ENCODE results near the gene CSE1L. TPM values are rescaled to one million over a fixed set of nuclear protein-coding genes. Genes with fewer than 3 reads are reported as not detected.

The CSE1L gene
- total and polyA plus RNA-seq, 2 experiments from 2014 or later: 163 to 326 TPM

- TF ChIP-seq ETS1 (IDR thresholded peaks at IDR 0.05) (no peak), EZH2phosphoT487 (IDR thresholded peaks at IDR 0.05; ENCODE audit: unreplicated experiment) (no peak), POLR2AphosphoS5 (IDR thresholded peaks at IDR 0.05; ENCODE audit: low read depth) (no peak), ZNF331 (CRISPR knock-in tag; IDR thresholded peaks at IDR 0.05; ENCODE audit: low read depth) (no peak), STAT1 (IDR thresholded peaks at IDR 0.05; ENCODE audit: unreplicated experiment) (no peak), EZH2 (IDR thresholded peaks at IDR 0.05; ENCODE audit: low read depth, unreplicated experiment) (no peak)
Measured at GRCh38 chr20:49118307-49118706, 72.2 kb downstream of the CSE1L start (continued).

- peaks cover 81% of the 10 kb centered on the region for H3K36me3 Mint-ChIP-seq (ENCODE audit: low read depth)
- no peak for DNase-seq (ENCODE audit: low spot score)
- Histone ChIP-seq H3K27ac (ENCODE audit: low read depth) (0 out of 2 replicates have a peak overlapping the region, but pooled peaks have one; percentile 26), H2AFZ (no peak overlapping the region), H4K20me1 (replicated peaks; ENCODE audit: insufficient read depth) (peaks cover 14% of the 10 kb centered on the region), H3K4me1 (ENCODE audit: insufficient read depth) (no peaks in the 10 kb centered on the region), H3K27me3 (ENCODE audit: insufficient read depth) (no peaks in the 10 kb centered on the region), H3K4me3 (no peak overlapping the region), H3K36me3 (ENCODE audit: insufficient read depth) (peaks cover 70% of the 10 kb centered on the region), H3K79me2 (replicated peaks; ENCODE audit: insufficient read depth) (0 out of 2 replicates have a peak, but pooled peaks cover 5% of the 10 kb centered on the region), H3K9me2 (ENCODE audit: insufficient read depth) (no peaks in the 10 kb centered on the region), H3F3A (replicated peaks; ENCODE audit: low read depth) (peaks cover 3% of the 10 kb centered on the region; the same call in 1 of the 2 replicates), H3K4me2 (no peak overlapping the region)
- no peaks in the 10 kb centered on the region for H3K9me3 Mint-ChIP-seq
- no peaks in the 10 kb centered on the region for H3K27me3 Mint-ChIP-seq (ENCODE audit: insufficient read depth, low read depth, poor library complexity)
- TF ChIP-seq REST (IDR thresholded peaks at IDR 0.05; ENCODE audit: unreplicated experiment) (no peak), JUNB (IDR thresholded peaks at IDR 0.05; ENCODE audit: unreplicated experiment) (no peak), ZNF331 (CRISPR knock-in tag; IDR thresholded peaks at IDR 0.05; ENCODE audit: low read depth) (no peak), EZH2phosphoT487 (IDR thresholded peaks at IDR 0.05; ENCODE audit: unreplicated experiment) (no peak), ZNF114 (CRISPR knock-in tag; IDR thresholded peaks at IDR 0.05) (no peak), EZH2 (IDR thresholded peaks at IDR 0.05; ENCODE audit: low read depth, unreplicated experiment) (no peak), NANOG (IDR thresholded peaks at IDR 0.05; ENCODE audit: borderline replicate concordance) (no peak)
- TF ChIP-seq, protein P1, sequence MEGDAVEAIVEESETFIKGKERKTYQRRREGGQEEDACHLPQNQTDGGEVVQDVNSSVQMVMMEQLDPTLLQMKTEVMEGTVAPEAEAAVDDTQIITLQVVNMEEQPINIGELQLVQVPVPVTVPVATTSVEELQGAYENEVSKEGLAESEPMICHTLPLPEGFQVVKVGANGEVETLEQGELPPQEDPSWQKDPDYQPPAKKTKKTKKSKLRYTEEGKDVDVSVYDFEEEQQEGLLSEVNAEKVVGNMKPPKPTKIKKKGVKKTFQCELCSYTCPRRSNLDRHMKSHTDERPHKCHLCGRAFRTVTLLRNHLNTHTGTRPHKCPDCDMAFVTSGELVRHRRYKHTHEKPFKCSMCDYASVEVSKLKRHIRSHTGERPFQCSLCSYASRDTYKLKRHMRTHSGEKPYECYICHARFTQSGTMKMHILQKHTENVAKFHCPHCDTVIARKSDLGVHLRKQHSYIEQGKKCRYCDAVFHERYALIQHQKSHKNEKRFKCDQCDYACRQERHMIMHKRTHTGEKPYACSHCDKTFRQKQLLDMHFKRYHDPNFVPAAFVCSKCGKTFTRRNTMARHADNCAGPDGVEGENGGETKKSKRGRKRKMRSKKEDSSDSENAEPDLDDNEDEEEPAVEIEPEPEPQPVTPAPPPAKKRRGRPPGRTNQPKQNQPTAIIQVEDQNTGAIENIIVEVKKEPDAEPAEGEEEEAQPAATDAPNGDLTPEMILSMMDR (conservative IDR thresholded peaks at IDR 0.05; ENCODE audit: low read depth in 2 of 2): no peak
- TF ChIP-seq, protein P2, sequence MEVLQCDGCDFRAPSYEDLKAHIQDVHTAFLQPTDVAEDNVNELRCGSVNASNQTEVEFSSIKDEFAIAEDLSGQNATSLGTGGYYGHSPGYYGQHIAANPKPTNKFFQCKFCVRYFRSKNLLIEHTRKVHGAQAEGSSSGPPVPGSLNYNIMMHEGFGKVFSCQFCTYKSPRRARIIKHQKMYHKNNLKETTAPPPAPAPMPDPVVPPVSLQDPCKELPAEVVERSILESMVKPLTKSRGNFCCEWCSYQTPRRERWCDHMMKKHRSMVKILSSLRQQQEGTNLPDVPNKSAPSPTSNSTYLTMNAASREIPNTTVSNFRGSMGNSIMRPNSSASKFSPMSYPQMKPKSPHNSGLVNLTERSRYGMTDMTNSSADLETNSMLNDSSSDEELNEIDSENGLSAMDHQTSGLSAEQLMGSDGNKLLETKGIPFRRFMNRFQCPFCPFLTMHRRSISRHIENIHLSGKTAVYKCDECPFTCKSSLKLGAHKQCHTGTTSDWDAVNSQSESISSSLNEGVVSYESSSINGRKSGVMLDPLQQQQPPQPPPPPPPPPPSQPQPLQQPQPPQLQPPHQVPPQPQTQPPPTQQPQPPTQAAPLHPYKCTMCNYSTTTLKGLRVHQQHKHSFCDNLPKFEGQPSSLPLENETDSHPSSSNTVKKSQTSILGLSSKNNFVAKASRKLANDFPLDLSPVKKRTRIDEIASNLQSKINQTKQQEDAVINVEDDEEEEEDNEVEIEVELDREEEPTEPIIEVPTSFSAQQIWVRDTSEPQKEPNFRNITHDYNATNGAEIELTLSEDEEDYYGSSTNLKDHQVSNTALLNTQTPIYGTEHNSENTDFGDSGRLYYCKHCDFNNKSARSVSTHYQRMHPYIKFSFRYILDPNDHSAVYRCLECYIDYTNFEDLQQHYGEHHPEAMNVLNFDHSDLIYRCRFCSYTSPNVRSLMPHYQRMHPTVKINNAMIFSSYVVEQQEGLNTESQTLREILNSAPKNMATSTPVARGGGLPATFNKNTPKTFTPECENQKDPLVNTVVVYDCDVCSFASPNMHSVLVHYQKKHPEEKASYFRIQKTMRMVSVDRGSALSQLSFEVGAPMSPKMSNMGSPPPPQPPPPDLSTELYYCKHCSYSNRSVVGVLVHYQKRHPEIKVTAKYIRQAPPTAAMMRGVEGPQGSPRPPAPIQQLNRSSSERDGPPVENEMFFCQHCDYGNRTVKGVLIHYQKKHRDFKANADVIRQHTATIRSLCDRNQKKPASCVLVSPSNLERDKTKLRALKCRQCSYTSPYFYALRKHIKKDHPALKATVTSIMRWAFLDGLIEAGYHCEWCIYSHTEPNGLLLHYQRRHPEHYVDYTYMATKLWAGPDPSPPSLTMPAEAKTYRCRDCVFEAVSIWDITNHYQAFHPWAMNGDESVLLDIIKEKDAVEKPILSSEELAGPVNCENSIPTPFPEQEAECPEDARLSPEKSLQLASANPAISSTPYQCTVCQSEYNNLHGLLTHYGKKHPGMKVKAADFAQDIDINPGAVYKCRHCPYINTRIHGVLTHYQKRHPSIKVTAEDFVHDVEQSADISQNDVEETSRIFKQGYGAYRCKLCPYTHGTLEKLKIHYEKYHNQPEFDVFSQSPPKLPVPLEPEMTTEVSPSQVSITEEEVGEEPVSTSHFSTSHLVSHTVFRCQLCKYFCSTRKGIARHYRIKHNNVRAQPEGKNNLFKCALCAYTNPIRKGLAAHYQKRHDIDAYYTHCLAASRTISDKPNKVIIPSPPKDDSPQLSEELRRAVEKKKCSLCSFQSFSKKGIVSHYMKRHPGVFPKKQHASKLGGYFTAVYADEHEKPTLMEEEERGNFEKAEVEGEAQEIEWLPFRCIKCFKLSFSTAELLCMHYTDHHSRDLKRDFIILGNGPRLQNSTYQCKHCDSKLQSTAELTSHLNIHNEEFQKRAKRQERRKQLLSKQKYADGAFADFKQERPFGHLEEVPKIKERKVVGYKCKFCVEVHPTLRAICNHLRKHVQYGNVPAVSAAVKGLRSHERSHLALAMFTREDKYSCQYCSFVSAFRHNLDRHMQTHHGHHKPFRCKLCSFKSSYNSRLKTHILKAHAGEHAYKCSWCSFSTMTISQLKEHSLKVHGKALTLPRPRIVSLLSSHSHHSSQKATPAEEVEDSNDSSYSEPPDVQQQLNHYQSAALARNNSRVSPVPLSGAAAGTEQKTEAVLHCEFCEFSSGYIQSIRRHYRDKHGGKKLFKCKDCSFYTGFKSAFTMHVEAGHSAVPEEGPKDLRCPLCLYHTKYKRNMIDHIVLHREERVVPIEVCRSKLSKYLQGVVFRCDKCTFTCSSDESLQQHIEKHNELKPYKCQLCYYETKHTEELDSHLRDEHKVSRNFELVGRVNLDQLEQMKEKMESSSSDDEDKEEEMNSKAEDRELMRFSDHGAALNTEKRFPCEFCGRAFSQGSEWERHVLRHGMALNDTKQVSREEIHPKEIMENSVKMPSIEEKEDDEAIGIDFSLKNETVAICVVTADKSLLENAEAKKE (CRISPR knock-in tag; IDR thresholded peaks at IDR 0.05): no peak
- no peak for ATAC-seq
- no peaks in the 10 kb centered on the region for H3K4me1 Mint-ChIP-seq
- H3K27ac Mint-ChIP-seq: no peak overlapping the region
- no peak overlapping the region for H3K4me3 Mint-ChIP-seq
Measured at GRCh38 chr20:49119988-49120387, 73.9 kb downstream of the CSE1L start.
